Measurements from ENCODE around the gene DCANP1. TPM values are rescaled to one million over a fixed set of nuclear protein-coding genes. Genes with fewer than 3 reads are reported as not detected.

The DCANP1 gene
- total and polyA plus RNA-seq, 4 experiments from 2014 or later = not detected

- H3K27me3 ChIP-seq (ENCODE audit: insufficient read depth, low read length) = no peaks in the 10 kb centered on the region
- POLR2A ChIA-PET (ENCODE audit: partially characterized antibody) = no interaction called here
- H3K27ac Mint-ChIP-seq = peak overlapping the region in 1 of 7 donors; percentile 19
- H3K36me3 ChIP-seq (ENCODE audit: insufficient read depth, low read length) = no peaks in the 10 kb centered on the region
- peaks cover 65% of the 10 kb centered on the region for H3K4me1 ChIP-seq (ENCODE audit: insufficient read depth, low read length)
- peak overlapping the region in 2 of 8 donors; percentile 16 to 27 for H3K4me3 Mint-ChIP-seq
- H3K9me3 Mint-ChIP-seq = peaks cover 0 to 2% (median 0%) of the 10 kb centered on the region in 8 donors
- H3K4me3 ChIP-seq (ENCODE audit: low read length in 2 of 2) = no peak overlapping the region
- intact Hi-C loops (cut with micrococcal nuclease) = no loop called here
- peaks cover 48 to 88% (median 68%) of the 10 kb centered on the region in 4 donors for H3K4me1 Mint-ChIP-seq
- H3K36me3 Mint-ChIP-seq = peaks cover 23 to 29% of the 10 kb centered on the region in 2 donors
- no peaks in the 10 kb centered on the region for H3K27me3 Mint-ChIP-seq
- no peak overlapping the region for H3K27ac ChIP-seq (ENCODE audit: low read depth, low read length)
- DNase-seq = no peak
- CTCF ChIA-PET (ENCODE audit: partially characterized antibody) = no interaction called here
- H3K9me3 ChIP-seq (ENCODE audit: control insufficient read depth in 1 of 2, low read length in 2 of 2) = no peaks in the 10 kb centered on the region
Measured at GRCh38 chr5:135395866-135396265, 51.3 kb downstream of the DCANP1 start.

- Mint-ChIP-seq H3K4me3 (peak overlapping the region in 2 of 8 donors; percentile 3 to 16), H3K27ac (peak overlapping the region in 3 of 7 donors; percentile 19 to 49 (median 38)), H3K4me1 (peaks cover 50 to 86% (median 69%) of the 10 kb centered on the region in 4 donors), H3K9me3 (peaks cover 0 to 2% (median 0%) of the 10 kb centered on the region in 8 donors), H3K27me3 (no peaks in the 10 kb centered on the region), H3K36me3 (peaks cover 24 to 29% of the 10 kb centered on the region in 2 donors)
- Histone ChIP-seq H3K4me1 (ENCODE audit: insufficient read depth, low read length) (peaks cover 65% of the 10 kb centered on the region), H3K27ac (ENCODE audit: low read depth, low read length) (no peak overlapping the region), H3K4me3 (ENCODE audit: low read length in 2 of 2) (no peak overlapping the region), H3K27me3 (ENCODE audit: insufficient read depth, low read length) (no peaks in the 10 kb centered on the region), H3K36me3 (ENCODE audit: insufficient read depth, low read length) (no peaks in the 10 kb centered on the region), H3K9me3 (ENCODE audit: control insufficient read depth in 1 of 2, low read length in 2 of 2) (no peaks in the 10 kb centered on the region)
- ChIA-PET POLR2A (ENCODE audit: partially characterized antibody) (no interaction called here), CTCF (ENCODE audit: partially characterized antibody) (no interaction called here)
- intact Hi-C loops (cut with micrococcal nuclease) = no loop called here
- DNase-seq = no peak
Measured at GRCh38 chr5:135395451-135395850, 51.7 kb downstream of the DCANP1 start.

Other genes with a start within 250 kb of the DCANP1 start
- 100 to 1,000 TPM; 100 to 104 TPM for gene MACROH2A1, start 48.1 kb downstream of the DCANP1 start, total RNA-seq
- 100 to 1,000 TPM; 112 to 181 TPM for gene MACROH2A1, start 48.1 kb downstream of the DCANP1 start, polyA plus RNA-seq
- under 1 TPM in 1 of 2 experiments, not detected in 1; 0.19 TPM for gene TIFAB, start 5.0 kb upstream of the DCANP1 start, total RNA-seq
- not detected for gene TIFAB, start 5.0 kb upstream of the DCANP1 start, polyA plus RNA-seq
- gene NEUROG1, start 88.6 kb upstream of the DCANP1 start, total RNA-seq = not detected
- not detected for gene NEUROG1, start 88.6 kb upstream of the DCANP1 start, polyA plus RNA-seq
- gene CXCL14, start 131.6 kb upstream of the DCANP1 start, total RNA-seq = not detected
- gene CXCL14, start 131.6 kb upstream of the DCANP1 start, polyA plus RNA-seq = not detected